Gastroesophageal sphincter (tissue), 3 donors: ENCODE measurements around the gene LAMA4.

Source experiments
- CTCF ChIP-seq, 4 experiments: fragments of 200-600 bp in 2 of 4; fragments of 450-650 bp in 2 of 4; sonication (generic) in 1 of 4; IDR thresholded peaks; one replicate each; pipeline ENCODE4 v1.5.1; 2017 to 2019; ENCODE audit warnings: antibody characterized with exemption in 4 of 4, mild to moderate bottlenecking in 2 of 4, moderate library complexity in 2 of 4
- POLR2A ChIP-seq, 2 donors: fragments of 450-650 bp; IDR thresholded peaks; one replicate each; pipeline ENCODE4 v1.6.1; 2017; ENCODE audit warnings: antibody characterized with exemption in 2 of 2, mild to moderate bottlenecking in 2 of 2, moderate library complexity in 1 of 2
- POLR2AphosphoS5 ChIP-seq: sonication (generic); formaldehyde crosslinking; IDR thresholded peaks from one replicate; pipeline ENCODE4 v1.6.1; 2017; ENCODE audit warnings: antibody characterized with exemption

- no peak for TF ChIP-seq POLR2AphosphoS5
- TF ChIP-seq POLR2A (IDR thresholded peaks at IDR 0.05): no peak
- no peak for TF ChIP-seq CTCF (IDR thresholded peaks at IDR 0.05)
Measured at GRCh38 chr6:112113918-112114317, 140.4 kb downstream of the LAMA4 start.
